Suppressor macrophage treated with lipopolysaccharide for 1 hour (primary cell): ENCODE data around the gene IL1B.

ENCODE experiments used
- DNase-seq, 3 donors: peaks; one replicate each; pipeline ENCODE4 v3.0.0-alpha.2; 2020 to 2022

The IL1B gene

DNA sequence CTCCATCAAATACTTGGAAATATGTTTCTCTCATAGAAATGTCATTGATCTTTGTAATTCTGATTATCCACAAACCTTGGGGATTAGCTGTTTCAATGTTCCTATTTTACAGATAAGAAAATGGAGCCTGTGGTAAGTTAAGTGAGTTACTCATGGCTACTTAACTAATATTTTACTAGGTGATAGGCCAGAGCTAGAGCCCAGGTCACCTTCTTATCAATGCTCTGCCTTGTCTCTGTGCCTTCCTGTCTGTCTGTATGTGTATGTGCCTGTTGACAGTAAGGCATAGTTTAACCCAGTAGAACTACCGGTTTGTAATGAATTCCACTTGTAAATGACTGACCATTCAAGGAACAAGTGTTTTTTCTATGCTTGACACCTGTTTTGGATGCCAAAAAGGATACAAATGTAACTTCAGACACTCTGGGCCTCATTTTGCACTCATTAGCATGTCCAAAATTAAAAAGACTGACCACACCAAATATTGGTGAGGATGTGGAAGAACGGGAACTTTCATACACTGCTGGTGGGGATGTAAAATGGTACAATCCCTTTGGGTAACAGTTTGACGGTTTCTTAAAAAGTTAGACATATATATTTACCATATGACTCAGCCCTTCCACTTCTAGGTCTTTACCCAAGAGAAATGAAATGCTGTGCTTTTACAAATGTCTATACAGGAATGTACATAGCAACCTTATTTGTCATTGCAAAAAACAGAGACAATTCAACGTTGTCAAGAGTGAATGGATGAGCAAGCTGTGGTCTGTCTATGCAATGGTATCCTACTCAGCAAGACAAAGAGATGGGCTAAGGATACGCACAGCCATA lies 32.7 kb downstream of the IL1B start:
- DNase-seq = peak in 2 of 3 donors; percentile 62 to 64

DNA sequence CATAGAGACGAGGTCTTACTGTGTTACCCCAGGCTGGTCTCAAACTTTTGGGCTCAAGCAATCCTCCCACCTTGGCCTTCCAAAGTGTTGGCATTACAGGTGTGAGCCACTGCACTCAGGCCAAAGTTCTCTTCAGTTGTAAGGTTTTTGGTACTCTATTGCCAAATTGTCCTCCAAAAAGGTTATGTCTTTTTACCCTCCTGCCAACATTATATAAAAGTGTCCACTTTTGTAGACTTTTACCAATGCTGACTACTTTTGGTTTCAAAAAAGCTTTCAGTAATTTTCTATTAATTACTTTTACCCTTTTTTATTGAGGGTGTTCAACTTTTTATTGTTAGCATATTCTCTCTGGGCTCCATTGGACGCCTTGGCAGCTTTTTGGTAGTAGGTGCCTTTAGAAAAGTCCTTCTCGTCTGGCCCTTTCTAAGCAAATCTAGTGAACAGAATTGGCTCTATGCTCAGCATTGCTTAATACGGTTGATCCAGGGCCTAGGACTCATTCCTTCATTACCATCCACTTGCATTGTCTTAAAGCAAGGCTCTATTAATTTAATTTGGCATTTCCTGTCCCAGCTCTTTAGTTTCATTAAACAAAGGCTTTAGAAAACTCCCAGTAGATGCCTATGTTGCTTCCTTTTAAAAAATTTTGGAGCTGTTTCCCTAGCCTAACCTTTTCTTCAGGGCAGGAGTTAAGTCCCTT lies 35.5 kb downstream of the IL1B start:
- DNase-seq = no peak

DNA sequence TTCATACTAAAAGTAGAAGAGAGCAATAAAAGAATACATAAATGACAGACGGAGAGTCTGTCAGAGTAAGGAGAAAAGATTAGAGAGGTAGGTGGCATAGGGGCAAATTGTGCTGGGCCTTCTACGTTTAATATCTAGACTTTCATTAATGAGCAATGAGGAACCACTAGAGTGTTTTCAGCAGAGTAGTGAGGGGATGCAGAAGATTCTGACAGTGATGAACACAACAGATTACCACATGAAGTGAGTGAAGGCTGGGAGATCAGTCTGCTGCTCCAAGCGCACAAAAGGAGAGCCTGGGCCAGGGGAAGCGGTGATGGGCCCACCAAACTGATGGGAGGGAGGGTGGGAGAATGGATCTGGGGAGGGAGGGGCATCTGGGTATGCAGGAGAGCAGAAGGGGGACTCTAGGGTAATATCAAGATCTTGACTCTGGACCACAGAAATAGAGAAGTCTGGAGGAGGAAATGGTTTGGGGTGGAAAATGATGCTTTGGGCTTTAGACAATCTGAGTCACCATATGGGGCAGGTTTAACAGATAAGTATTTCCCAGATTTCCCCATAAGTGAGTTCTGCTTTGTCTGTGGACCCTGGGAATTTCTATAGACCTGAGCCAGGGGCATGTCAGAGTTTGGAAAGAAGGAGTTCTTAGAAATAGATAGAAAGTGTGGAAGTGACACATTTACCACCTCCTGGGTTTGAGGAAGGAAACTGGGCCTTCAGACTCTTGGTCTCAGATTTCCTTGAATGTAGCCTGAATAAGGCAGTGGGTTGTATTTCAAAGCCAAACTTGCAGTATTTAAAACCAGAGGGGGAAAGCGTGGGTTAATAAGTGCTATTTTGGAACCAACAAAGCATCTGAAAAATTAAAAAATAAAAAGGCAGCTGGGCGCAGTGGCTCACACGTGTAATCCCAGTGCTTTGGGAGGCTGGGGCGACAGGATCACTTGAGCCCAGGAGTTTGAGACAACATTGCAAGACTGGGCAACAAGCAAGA lies 37.3 kb downstream of the IL1B start:
- peak; percentile 86 to 98 (median 96) for DNase-seq

DNA sequence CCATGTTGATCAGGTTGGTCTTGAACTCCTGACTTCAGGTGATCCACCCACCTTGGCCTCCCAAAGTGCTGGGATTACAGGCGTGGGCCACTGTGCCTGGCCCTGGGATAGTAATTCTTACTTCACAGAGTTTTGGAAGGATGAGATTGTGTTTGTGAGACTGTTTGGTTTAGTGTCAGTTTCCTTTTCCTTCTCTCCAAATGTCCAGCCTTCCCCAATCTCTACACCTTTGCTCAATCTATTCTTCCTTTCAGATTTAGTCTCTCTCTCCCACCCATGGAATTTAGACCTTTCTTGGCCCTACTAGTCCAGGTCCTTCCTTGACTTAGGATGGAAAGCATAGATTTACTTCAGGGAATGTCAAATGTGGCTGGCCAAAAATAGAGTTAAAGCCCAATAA lies 40.1 kb downstream of the IL1B start:
- peak; percentile 36 to 62 (median 48) for DNase-seq

DNA sequence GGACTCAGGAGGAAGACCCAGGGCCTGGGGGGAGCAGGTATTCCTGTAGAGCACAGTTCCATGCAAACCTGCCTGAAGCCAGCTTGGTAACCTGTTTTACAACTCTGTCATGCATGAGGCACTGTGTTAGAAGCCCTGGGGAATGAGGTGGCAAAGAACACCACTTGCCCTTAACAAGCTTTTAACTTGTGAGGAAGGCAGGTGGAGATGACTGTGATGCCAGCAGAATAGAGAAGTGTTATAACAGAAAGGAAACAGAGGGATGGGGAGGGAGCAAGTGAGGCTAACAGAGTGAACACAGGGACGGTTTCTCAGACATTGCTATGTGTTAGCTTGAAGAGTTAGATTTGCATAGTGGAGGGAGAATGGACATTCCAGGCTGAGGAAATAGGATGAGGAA lies 40.8 kb downstream of the IL1B start:
- DNase-seq = peak; percentile 85 to 97 (median 92)

DNA sequence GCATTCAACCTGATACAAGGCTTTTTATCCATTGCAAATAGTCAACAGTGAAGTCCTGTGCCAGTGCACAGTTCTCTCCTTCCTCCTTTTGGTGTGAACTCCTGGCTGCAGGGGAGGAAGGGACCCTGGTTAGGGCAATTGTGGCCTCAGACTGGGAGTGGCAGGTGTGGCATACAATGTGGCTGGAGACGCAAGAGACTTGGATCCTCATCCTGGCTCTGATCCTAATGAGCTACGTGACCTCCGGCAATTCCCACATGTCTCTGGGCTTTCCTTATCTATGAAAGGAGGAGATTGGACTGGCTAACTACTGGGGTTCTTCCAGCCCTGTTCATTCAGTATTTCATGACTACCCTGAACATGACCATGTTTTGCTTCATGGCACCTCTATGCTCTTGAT lies 41.7 kb downstream of the IL1B start:
- peak; percentile 64 to 73 (median 66) for DNase-seq

DNA sequence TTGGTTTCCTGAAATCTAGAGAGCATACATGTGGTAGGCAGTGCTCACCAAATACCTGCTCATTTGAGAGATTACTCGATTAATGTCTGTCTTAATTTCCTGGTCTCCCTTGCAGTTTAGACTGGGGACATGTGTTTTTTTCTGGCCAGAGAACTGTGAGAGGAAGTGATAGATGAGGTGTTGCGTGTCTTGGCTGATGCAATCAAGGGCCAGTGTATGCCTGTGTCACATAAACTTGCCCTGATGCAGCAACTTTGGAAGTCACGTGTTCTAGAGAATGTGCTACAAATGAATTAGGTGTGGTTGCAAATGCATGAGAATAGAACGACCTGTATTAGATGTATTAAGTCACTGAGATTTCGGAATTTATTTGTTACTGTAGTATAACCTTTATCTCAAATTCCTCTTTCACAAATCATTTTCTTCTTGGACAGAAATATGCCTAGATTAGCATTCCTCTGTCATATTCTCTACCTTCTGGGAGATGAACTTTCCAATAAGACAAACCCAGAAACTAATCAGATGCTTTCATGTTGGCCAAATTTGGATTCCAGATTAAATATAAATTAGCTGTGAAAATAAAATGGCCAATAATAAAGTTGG lies 42.3 kb downstream of the IL1B start:
- DNase-seq = peak; percentile 91 to 97 (median 96)

DNA sequence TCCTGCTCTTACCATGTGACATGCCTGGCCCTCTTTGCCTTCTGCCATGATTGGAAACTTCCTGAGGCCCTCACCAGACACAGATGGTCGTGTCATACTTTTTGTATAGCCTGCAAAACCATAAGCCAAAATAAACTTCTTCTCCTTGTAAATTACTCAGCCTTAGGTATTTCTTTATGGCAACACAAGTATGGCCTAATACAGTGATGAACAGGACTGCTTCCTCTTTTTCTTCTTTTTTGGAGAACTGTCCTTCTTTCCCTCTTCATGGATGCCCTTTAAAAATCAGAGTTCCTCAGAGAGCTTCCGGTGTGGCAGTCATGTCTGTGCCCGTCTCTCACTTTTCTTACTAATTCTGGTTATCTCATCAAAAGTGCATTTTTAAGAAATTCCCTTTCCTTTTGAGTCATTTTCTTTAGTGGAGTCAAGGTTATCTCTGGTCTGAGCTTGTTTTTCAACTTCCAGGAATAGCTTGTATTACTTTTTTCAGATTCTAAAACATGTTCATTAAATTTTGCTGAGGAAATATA lies 43.1 kb downstream of the IL1B start:
- DNase-seq = peak; percentile 84 to 98 (median 95)

DNA sequence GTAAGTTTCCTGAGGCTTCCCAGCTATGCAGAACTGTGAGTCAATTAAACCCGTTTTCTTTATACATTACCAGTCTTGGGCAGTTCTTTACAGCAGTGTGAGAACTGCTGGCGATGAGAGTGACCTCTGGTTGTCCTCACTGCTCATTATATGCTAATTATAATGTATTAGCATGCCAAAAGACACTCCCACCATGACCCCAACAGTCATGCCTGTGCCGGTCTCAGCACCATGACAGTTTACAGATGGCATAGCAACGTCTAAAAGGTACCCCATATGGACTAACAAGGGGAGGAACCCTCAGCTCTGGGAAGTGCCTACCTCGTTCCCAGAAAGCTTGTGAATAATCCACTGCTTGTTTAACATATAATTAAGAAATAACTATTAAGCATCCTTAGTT lies 44.2 kb downstream of the IL1B start:
- DNase-seq = no peak

DNA sequence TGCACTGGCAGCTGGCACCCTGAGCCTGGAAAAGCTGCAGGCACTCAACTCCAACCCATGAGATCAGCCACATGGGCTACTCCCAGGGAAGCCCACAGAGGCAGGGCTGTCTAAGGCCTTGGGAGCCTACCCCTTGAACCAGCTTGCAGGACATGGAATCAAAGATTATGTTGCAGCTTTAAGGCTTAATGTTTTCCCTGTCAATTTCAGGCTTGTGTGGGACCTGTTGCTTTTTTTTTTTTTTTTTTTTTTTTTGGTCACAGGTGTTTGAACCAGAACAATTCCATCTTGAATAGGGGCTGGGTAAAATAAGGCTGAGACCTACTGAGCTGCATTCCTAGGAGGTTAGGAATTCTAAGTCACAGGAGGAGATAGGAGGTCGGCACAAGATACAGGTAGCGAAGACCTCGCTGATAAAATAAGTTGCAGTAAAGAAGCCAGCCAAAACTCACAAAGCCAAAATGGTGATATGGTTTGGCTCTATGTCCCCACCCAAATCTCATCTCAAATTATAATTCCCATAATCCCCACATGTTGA lies 44.8 kb downstream of the IL1B start:
- DNase-seq = no peak

DNA sequence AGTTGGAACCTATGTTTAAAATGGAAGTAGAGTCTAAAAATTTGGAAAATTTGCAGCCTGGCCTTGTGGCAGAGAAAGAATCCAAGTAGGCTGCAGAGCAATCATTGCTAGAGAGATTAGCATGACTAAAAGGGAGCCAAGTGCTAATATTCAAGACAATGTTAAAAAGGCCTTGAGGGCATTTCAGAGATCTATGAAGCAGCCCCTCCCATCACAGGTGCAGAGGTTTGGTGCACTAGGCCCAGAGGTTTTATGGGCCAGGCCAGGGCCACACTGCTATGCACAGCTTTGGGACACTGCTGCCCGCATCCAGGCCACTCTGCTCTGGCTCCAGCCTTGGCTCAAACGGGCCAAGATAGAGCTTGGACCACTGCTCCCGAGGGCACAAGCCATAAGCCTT lies 45.6 kb downstream of the IL1B start:
- DNase-seq = no peak

DNA sequence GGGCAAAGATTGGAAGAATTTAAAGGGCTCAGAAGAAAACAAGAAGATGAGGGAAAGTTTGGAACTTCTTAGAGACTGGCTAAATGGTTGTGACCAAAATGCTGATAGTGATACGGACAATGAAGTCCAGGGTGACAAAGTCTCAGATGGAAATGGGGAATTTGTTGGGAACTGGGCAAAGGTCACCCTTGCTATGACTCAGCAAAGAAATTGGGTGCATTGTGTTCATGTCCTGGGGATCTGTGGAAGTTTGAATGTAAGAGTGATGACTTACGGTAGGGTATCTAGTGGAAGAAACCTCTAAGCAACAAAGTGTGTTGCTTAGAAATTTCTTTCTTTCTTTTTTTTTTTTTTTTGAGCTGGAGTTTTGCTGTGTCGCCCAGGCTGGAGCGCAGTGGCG lies 46.3 kb downstream of the IL1B start:
- DNase-seq = peak; percentile 54 to 71 (median 67)

DNA sequence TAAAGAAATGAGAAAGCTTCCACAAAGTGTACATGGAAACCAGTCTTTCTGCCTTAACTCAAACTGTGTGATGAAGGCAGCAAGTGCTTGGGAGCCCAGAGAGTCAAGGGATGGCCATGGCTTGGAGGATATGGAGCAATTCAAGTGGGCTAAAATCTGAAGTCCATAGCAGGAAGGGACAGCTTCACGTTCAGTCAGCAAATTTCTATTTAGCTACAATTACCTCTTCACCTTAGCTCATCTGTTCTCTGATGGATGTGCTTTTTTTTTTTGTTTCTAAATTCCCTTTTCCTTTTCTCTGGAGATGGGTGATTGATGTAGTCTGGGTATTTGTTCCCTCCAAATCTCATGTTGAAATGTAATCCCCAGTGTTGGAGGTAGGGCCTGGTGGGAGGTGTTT lies 47.4 kb downstream of the IL1B start:
- no peak for DNase-seq

DNA sequence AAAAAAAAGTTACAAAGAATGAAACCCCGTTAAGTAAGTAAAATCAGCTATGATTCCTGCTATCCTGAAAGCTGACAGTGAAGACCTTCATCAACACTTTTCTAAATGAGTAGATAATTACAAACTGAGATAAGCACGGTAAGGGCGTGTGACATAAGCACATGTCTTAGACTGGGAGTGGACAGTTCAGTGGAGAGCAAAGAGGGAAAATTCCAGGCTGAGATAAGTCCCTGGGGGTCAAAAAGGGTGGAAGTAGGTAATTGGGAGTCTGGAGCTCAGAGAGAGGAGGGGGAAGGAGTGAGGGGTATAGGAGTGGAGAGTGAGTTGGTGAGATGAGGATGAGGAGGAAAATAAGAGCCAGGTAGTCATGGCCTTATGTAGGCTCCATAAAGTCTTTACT lies 47.9 kb downstream of the IL1B start:
- no peak for DNase-seq

DNA sequence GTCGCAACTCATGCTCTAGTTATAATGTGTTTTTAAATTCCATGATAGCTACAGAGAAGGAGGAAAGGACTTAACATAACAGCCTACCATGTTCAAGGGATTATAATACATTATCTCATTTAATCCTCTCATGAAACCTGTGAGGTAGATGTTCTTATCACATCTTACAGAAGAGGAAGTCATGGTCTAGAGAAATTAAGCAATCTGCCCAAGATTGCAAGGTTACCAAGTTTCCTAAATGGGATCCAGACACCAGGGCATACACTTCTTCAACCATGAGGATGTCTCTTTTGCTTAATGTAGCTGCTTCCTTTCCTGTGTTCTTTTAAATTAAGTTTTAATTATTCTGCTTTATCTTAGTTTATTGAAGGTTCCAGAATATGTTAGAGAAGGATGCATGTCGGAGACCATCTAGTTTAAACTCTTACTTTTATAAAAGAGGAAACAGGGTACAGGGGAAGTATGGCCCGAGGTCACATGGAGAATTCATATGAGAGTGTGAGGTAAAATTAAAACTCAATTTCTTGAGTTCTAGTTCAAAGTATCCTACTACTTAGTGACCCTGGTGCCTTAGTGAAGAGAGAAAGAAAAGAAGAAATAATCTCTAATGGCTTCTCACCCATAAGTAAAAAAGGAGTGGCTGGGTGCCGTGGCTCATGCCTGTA lies 48.7 kb downstream of the IL1B start:
- DNase-seq = peak; percentile 45 to 73 (median 66)

DNA sequence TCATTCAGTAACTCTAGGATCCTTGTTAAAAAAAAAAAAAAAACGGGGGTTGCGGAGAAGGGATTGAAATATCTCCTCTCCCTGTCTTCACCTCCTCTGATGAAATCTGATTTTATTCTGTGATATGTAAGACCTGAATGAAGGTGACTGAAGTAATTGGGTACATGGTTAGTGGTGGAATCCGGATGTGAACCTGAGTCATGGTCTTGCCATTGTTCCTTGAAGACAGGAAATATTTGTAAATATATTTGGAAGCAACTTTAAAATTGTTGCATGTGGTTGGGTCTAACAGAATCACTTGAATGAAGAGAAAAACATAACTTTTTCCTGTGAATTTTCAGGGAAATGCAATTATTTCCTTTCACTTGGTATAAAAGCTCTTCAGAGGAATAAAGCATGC lies 49.3 kb downstream of the IL1B start:
- DNase-seq = no peak

DNA sequence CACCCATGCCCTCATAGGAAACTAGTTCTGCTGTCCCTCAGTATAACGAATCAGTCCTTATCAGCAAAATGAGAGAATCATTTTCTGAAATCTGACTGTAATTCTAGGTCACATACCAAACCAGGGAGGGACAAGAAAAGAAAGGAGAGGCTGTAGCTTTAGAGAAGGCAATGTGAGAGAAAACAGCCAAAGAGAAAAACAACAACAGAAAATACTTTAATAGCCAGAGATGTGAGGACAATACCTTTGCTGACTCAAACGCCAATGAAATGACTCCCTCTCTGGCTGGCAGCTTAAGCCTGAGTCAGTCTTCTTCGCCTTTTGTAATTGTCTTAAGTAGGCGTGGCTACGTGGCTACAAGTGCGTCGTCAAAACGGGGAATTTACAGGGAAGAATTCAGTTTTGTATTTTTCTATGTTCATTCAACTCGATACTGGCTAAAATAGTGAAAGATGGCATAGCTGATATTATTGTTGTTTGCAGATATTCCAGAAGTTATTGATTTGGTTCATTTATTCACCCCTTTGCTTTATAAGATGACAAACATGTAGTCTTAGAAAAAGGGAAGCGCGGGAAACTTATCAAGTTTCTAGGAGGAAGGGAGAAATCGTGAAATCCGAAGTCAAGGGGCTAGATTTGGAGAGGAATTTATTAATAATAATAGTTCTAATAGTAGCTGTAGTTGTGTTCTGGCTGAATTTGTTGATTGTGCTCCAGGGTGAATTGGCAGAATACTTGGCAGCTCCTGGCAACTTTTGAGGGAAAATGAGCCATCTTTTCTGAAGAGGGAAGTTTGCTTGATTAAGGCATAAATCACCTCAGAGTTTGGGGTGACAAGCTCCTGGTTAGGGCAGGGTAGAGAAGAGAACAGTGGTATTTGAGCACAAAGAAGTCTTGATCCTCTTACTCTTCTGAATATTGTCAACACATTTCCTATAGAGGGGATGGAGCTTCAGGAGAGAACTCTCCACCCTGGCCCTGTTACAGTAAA lies 52.1 kb downstream of the IL1B start, which contains the start of gene IL1A:
Gene IL1A (minus strand): TSS at position 295 of the 991 bp plus-strand sequence. CDS start 723 bp downstream, outside the sequence.
- DNase-seq = peak; percentile 86 to 96 (median 95)

DNA sequence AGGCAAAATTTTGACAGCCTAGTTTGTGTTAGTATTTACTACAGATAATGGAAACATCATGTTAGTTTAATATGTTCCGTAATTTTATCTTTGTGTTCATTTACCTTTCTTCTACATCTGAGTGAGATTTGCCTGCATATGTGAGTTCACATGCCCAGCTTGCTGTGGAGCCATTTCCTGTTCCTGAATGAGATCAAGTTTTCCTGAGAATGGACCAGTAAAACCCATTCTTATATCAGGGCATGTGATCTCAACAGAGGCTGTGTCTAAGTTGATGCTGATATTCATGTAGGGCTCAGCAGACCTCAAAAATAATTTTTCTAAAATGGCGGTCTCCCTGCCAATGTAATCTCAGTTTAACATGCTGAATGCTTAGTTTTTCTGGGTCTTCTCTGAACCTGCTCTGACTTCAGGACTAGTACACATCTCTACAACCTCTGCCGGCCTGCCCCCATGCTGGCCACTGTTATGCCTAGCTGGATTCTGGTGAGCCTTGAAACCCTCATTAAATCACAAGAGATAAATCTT lies 53.3 kb downstream of the IL1B start:
- DNase-seq = no peak

DNA sequence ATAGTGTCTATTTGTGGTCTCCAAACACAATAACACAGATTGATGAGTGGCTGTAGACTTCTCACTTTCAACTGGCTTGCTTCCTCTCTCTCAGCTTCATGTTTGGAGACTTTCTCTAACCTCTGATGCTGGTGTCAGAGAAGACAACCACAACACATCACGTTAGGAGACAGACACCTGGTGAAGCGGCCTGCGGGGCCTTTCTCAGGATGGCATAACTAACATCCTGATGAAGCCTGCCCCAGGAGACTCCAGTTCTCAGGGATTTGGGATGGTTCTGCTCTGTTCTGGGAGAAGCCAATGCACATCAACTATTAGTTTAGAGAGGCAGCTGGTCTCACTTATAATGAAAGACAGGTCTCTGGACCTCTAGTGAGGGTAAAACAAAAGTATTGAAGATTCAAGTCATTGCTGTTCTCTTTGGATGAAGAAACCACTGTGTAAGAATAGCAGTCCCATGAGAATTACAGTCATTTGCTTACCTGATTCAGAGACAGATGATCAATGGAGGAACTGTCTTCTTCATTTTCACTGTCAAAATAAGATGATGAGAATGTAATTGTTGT lies 54.3 kb downstream of the IL1B start:
- no peak for DNase-seq
